ENCODE data around the gene TSSK2.

Gene TSSK2

GRCh38 chr22:19172213-19173046 is 41.3 kb downstream of the TSSK2 start:
- no peak for DNase-seq

DNA sequence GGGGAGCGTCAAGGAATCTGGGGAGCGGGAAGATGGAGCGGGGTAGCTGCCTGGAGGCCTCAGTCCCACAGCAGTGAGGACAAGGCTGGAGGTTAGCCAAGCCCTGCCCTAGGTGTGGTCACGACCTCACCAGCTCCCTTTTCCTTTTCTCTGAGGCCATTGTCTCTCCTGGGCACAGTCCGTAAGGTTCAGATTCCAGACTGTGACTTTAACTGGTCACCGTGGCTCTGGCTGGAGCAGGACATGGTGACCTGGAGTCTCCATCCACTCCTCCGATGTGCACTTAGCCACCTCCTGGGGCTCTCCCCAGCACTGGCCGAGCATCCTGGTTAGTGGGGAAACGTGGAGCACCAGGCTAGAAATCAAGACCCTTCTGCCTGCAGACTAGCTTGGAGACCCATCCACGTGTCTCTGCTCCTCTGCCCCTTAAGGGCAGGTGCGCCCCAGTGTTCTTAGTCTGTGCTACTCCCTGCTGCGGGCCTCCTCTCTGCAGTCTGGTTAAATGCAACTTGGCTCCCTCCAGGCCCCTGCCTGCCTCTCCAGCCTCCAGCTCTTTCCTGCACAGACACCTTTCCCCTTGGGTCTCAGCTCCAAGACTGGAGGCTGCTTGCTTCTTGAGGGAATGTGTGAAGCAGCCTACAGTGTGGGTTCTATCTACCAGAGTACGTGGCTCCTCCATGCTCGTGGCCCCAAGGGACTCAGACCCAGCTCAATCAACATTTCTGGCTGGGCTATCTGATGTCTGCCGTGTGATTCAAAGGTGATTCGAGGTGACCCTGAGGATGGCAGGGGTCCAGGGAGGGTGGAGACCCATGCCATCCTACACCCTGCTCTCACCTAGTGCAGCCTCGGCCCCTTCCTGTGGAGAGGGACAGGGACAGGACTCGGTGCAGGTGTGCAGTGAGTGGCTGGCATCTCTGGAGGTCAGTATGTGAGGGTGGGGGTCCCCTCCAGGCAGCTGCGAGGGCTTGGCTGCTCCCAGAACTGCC is 42.2 kb downstream of the TSSK2 start:
- no peak for DNase-seq

- DNase-seq, result no peak
Observed at GRCh38 chr22:19174106-19175025, 43.3 kb downstream of the TSSK2 start.

DNA sequence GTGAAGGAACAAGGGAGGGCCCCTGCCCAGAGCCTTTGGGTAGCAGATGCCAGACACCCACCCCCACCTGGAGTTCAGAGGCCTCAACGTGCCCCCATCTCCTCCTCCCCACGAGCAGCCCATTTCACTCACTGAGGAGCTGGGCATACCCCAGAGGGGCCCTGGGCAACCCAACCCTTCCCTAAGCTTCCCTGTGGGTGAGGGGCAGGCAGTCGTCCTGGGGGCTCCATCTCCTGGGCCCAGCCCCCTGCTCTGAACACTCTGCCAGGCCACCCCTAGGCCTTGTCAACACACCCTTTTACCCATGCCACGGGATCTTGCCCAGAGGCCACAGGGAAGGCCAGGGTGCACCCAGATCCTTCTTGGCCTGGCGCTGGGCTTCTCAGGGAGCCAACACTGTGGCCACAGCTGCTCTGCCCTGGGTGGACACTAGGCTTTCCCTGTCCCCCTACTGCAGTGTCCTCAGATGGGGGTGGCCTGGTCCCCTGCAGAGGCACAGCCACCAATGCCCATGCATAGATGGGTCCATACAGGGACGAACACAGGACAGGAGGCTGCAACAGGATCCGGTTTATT is 44.0 kb downstream of the TSSK2 start:
- DNase-seq, result no peak

- DNase-seq, result no peak
Observed at GRCh38 chr22:19175602-19176174, 44.6 kb downstream of the TSSK2 start.

DNA sequence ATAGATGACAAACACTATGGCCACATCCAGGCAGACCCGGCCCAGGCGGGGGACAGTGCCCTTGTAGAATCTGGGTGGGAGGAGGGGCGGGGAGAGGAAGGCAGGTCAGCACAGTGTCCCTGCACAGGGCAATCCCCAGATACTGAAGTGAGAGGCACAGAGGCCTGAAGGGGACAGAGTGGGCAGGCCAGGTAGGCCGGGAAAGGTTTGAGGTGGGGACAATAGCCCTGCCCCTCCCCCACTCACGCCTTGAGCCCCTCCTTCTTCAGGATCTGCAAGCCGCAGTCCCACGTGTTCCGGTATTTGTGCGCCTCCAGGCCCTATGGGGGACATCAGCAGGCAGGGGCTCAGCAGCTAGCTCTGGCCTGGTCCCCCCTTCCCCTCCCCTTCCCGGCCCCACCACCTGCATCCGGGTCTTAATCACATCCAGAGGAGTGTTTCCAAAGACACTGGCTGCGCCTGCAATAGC is 45.1 kb downstream of the TSSK2 start:
- DNase-seq, result no peak

DNA sequence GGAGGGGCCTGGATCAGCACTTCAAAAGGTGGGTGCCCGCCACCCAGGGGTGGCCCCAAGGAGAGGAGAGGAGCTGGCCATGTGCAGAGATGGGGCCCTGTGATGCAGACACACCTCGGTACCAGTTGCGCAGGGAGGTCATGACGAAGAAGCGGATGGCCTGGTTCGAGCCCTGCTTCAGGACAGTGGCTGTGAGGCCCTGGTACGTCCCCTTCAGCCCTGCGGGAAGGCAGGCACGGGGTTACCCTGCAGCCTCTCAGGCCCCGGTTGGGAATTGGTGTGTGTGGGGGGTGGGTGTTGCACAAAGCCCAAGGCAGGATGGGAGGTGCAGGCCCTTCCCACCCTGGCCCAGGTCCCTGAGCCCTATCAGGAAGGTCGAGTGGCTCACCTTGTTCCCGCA is 45.6 kb downstream of the TSSK2 start:
- DNase-seq, result no peak

GRCh38 chr22:19177164-19178064 is 46.3 kb downstream of the TSSK2 start:
- DNase-seq, result no peak

GRCh38 chr22:19178065-19178656 is 47.1 kb downstream of the TSSK2 start:
- DNase-seq, result peak; percentile 62

DNA sequence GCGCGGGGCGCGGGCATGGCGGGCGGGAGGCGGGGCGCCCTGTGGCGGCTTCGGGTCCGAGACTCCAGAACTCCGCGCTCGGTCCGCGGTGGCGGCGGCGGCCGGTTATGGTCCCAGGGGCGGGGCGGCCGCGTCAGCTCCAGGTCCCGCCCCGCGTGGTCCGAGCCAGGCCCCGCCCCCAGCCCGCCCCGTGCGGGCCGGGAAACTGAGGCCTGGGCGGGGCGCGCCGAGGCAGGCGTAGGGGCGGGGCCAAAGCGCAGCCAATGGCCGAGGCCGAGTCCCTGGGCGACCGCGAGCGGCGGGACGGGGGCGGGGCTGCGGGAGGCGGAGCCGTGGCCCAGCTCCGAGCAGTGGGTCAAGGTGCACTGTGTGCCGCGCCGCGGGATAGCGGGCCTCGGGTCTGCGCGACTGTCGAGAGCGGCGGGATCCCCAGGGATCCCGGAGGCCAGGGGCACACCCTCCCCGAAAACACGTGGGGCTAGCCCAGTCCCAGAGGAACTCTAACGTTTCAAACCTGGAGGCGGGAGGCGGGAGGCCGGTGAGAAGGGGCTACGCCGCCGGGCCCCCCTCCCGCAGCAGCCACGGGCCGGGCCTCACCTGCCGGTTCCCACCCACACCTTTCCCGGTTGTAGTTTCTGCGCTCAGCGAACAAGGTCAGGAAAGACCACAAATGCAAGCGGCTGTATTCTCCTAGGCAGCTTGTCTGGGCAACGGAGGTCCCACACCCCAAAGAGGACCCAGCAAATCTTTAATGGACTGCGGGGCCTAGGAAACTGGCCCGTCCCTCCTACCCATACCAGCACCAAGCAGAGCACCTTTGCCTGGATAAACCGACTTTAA is 47.8 kb downstream of the TSSK2 start, which contains the start of gene SLC25A1:
Gene SLC25A1 (minus strand): TSS at position 80 of the 840 bp plus-strand sequence. CDS start 63 bp downstream, at position 17.
- peak; percentile 88 for DNase-seq

- DNase-seq, result peak; percentile 59
Observed at GRCh38 chr22:19179497-19180048, 48.5 kb downstream of the TSSK2 start.

DNA sequence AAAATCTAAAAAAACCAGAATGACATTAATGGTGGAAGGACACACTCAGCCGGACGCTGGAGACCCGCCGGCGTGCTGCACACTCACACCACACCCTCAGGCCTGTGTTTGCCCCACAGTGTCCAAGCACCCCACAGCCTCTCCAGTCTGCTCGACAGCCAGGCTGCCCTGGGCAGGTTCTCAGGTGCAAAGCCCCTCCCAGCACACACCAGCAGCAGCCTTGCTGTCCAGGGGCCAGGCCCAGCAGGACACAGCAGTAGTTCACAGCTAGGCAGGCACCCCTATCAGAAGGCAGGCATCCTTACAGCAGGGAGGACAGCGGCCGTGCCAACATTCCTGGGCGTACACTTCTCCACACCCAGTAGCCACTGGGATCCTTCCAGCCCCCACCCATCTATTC is 49.1 kb downstream of the TSSK2 start:
- DNase-seq, result no peak

DNA sequence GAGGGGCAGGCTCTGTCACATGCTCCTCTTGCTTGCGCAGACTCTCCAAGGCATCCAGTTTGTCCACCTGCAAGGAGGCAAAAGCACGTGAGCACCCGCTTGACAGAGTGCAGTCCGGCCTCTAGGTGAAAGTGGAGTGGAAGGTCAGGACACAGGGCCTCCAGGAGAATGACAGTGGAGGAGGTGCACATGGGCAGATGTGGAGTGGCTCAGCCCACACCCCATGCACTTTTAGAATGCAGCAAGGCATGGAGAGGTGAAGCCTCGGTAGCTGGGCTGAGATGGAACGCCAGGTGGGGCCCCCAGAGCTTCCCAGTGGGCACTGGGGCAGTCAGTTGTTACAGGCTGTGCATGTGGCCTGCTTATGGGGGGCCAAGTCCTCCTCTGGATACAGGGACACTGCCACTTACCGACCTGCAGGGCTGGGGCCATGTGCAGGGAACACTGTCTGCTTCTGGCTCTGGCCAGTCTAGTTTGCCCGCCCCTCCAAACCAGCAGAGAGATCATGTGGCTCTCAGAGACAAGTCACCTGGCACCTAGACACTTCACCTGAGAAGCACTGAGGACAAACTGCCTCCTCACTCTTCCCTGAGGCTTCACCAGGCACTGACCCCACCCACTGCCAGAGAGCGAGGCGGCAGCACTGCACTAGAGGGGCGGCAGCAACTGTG is 49.8 kb downstream of the TSSK2 start:
- DNase-seq, result no peak

GRCh38 chr22:19181786-19182471 is 50.8 kb downstream of the TSSK2 start:
- DNase-seq, result no peak
